Colonic mucosa (tissue), 4 donors: ENCODE measurements around the gene TMEM218. TPM values are rescaled to one million over a fixed set of nuclear protein-coding genes. Genes with fewer than 3 reads are reported as not detected.

ENCODE experiments used
- DNase-seq: peaks from one replicate; pipeline ENCODE4 v3.0.0-alpha.2; 2020
- H3K27ac ChIP-seq: fragments of 200-600 bp; one replicate; pipeline ENCODE4 v1.8.0; 2021
- H3K27me3 ChIP-seq: fragments of 200-600 bp; one replicate; pipeline ENCODE4 v1.8.0; 2021
- H3K36me3 ChIP-seq: fragments of 200-600 bp; one replicate; pipeline ENCODE4 v1.8.0; 2021
- H3K4me1 ChIP-seq: fragments of 200-600 bp; one replicate; pipeline ENCODE4 v1.8.0; 2021; ENCODE audit warnings: mild to moderate bottlenecking
- H3K4me3 ChIP-seq: fragments of 200-600 bp; one replicate; pipeline ENCODE4 v1.8.0; 2021
- H3K9ac ChIP-seq, 2 donors: one replicate each; pipeline ENCODE4 v1.7.0; 2013; ENCODE audit warnings: control low read depth in 2 of 2, low read depth in 2 of 2, low read length in 2 of 2
- H3K9me3 ChIP-seq: fragments of 200-600 bp; one replicate; pipeline ENCODE4 v1.8.0; 2021
- intact Hi-C: fragments of 100-400 bp; cut with DNase I; formaldehyde crosslinking; loops from one replicate; pipeline ENCODE4 v1.14.1; 2022
- total RNA-seq, 2 donors: library from RNA; stranded (reverse); fragmentation: NEBNext Ultra II Directional in 1 of 2; extraction: Animal tissue kit (Norgen Biotek cat#: 25700) in 1 of 2; gene quantifications; one replicate each; pipeline ENCODE4 v1.2.1, GENCODE V29; 2021
- TF ChIP-seq, protein P1 (sequence below): fragments of 200-600 bp; IDR thresholded peaks from one replicate; pipeline ENCODE4 v1.8.0; 2022; ENCODE audit warnings: antibody characterized with exemption, mild to moderate bottlenecking
- donor health status: healthy.
- donor health status: DM: no; HTN: no; CAD: no.
- donor health status: DM: no; HTN: no; CAD: no.

TMEM218 gene
- total RNA-seq, 2 donors from 2014 or later: 8.7 to 17.3 TPM

DNA sequence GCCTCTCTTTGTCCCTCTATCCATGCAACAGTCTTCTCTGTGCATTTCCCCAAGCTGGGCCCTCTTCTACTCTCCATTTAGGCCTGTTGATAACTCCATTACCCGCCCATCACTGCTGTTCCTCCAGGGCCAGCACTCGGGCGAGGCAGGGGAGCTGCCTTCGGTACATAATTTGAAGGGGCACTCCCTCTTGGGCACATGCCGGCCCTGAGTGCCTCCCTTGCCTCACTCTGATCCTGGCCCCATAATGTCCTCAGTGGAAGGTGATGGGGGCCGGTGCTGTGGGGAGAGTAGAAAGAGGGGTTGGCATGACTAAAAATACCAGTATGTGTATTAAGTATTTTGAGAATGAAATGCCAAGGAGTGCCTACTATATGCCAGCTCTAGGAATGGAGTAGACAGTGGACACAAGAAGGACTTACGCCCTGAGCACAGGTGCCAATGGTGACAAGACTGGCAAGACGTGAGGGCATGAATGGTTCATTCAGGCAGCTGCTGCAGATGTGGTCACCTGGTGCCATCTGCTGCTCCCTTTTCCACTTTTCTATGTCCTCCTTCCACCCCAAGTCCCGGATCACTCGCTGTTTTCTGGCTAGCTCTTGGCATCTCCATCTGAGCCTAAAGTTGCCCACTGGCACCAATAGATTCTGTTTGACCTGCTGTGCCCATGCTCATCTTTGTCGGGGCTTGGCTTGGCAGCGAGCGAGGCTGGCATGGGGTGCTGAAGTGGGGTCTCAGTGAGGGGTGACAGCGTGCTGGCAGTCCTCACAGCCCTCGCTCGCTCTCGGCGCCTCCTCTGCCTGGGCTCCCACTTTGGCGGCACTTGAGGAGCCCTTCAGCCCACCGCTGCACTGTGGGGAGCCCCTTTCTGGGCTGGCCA lies 22.6 kb downstream of the TMEM218 start:
- no peak overlapping the region for H3K27ac ChIP-seq
- TF ChIP-seq, protein P1, sequence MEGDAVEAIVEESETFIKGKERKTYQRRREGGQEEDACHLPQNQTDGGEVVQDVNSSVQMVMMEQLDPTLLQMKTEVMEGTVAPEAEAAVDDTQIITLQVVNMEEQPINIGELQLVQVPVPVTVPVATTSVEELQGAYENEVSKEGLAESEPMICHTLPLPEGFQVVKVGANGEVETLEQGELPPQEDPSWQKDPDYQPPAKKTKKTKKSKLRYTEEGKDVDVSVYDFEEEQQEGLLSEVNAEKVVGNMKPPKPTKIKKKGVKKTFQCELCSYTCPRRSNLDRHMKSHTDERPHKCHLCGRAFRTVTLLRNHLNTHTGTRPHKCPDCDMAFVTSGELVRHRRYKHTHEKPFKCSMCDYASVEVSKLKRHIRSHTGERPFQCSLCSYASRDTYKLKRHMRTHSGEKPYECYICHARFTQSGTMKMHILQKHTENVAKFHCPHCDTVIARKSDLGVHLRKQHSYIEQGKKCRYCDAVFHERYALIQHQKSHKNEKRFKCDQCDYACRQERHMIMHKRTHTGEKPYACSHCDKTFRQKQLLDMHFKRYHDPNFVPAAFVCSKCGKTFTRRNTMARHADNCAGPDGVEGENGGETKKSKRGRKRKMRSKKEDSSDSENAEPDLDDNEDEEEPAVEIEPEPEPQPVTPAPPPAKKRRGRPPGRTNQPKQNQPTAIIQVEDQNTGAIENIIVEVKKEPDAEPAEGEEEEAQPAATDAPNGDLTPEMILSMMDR: no peak
- no peaks in the 10 kb centered on the region for H3K4me1 ChIP-seq
- no peaks in the 10 kb centered on the region for H3K36me3 ChIP-seq
- no peak overlapping the region for H3K9ac ChIP-seq
- no peak overlapping the region for H3K4me3 ChIP-seq
- no peak for DNase-seq
- H3K27me3 ChIP-seq: no peaks in the 10 kb centered on the region
- intact Hi-C loops: loop anchor here (10.0 kb wide), 1 partner anchor 326 kb away; no protein-coding TSS in a partner anchor
- H3K9me3 ChIP-seq: no peaks in the 10 kb centered on the region

DNA sequence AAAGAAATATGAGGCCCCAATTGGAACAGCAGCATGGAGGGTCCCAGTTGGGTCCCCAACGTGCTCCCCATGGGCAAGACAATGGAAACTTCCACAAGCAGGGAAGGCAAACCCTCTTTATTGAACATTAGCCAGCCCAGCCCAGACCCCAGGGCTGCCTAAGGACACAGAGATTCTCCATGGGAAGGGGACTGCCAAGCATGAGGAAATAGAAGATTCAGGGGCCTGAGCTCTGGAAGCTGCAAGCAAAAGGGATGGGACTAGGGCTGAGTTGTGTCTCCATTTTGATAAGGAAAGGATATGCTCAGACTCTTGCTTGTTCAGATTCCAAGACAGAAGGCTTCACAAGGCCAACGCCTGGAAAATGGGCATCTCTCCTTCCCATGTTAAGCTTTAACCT lies 23.3 kb downstream of the TMEM218 start:
- intact Hi-C loops: loop anchor here (10.0 kb wide), 1 partner anchor 327 kb away; no protein-coding TSS in a partner anchor
- no peak for DNase-seq
- H3K36me3 ChIP-seq: no peaks in the 10 kb centered on the region
- TF ChIP-seq, protein P1: no peak
- no peaks in the 10 kb centered on the region for H3K27me3 ChIP-seq
- no peak overlapping the region for H3K27ac ChIP-seq
- H3K9ac ChIP-seq: no peak overlapping the region
- H3K9me3 ChIP-seq: no peaks in the 10 kb centered on the region
- no peak overlapping the region for H3K4me3 ChIP-seq
- no peaks in the 10 kb centered on the region for H3K4me1 ChIP-seq

DNA sequence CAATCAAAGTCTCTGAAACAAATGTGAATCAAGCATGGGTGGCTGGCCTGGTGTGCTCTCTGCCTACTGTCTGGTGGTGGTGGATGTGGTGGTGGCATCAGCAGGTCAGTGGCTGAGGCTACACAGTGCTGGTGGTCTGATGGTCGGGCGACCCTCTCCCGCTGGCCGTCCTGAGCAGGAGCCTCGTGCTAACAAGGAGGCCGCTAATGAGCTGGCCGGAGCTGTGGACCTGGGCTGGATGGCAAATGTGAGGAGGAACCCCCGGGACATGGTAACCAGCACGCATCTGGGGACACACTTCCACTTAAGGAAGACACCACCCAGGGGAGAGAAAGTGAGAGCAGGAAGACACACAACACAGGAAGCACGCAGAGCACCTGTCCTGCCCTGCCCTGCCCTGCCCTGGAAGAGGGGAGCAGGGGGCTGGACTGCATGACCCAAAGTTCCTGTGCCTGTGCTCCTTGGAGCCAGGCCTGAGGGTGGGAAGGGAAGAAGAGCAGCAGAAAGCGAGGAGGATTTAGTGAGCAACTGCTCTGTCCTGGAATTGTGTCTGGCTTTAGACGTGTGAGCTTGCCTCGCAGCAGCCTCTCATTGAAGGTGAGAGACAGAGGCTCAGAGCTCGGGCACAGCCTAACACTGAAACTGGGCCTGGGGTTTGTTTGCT lies 24.7 kb downstream of the TMEM218 start:
- no peaks in the 10 kb centered on the region for H3K36me3 ChIP-seq
- H3K4me3 ChIP-seq: no peak overlapping the region
- intact Hi-C loops: loop anchor here (10.0 kb wide), 1 partner anchor 328 kb away; no protein-coding TSS in a partner anchor
- no peaks in the 10 kb centered on the region for H3K9me3 ChIP-seq
- TF ChIP-seq, protein P1: no peak
- no peaks in the 10 kb centered on the region for H3K4me1 ChIP-seq
- H3K27ac ChIP-seq: no peak overlapping the region
- no peaks in the 10 kb centered on the region for H3K27me3 ChIP-seq
- no peak overlapping the region for H3K9ac ChIP-seq
- no peak for DNase-seq

DNA sequence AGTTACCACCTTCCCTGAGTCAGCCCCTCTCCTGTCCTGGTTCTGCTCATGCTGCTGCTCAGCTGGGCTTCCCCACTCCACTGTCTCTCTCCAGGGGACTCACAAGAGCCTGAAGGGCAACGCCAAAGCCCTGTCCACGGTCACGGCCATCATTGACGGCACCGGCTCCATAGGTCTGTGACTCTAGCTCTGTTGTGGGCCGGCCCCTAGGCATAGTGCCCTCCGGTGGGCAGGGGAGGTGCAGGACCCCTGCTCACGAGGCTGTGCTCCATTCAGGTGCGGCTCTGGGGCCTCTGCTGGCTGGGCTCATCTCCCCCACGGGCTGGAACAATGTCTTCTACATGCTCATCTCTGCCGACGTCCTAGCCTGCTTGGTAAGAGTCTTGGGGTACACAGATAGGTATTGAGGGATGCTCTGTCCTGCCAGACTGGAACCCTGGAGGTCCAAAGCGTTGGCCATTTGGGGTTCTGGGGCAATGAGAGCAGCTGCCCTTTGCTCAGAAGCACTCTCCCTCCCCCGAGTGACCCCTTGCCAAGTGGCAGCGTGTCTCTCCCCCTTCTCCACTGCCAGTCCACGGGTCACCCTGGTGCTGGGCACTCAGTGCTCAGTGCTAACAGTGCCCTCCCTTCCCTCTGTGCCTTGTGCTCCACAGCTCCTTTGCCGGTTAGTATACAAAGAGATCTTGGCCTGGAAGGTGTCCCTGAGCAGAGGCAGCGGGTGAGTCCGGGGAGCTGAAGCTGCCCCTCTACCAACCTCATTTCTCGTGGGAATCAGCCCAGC lies 25.9 kb downstream of the TMEM218 start:
- Histone ChIP-seq H3K27ac (no peak overlapping the region), H3K27me3 (no peaks in the 10 kb centered on the region), H3K4me3 (no peak overlapping the region), H3K9me3 (no peaks in the 10 kb centered on the region), H3K9ac (no peak overlapping the region), H3K4me1 (no peaks in the 10 kb centered on the region), H3K36me3 (no peaks in the 10 kb centered on the region)
- no peak for DNase-seq
- TF ChIP-seq, protein P1: no peak
- intact Hi-C loops: loop anchor here (10.0 kb wide), 1 partner anchor 329 kb away; no protein-coding TSS in a partner anchor

DNA sequence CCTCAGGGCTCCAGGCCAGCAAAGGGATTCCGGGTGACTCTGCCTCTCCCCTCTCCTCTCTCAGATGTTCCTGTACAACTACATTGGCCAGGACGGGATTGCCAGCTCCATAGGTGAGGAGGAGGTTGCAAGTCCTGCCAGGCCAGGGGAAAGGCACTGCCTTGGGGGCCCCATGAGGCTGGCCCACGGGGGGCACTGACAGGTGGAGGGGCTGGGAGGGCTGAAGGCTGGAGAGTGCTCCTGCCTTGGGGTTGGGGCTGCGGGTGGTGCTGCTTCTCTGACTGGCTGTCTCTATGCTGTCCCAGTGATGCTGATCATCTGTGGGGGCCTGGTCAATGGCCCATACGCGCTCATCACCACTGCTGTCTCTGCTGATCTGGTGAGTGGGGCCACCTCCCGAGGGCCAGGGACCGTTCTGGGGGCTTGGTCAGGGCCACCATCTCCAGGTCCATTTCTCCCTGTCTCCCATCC lies 26.6 kb downstream of the TMEM218 start:
- no peaks in the 10 kb centered on the region for H3K36me3 ChIP-seq
- no peak overlapping the region for H3K27ac ChIP-seq
- no peaks in the 10 kb centered on the region for H3K4me1 ChIP-seq
- no peak overlapping the region for H3K4me3 ChIP-seq
- no peak overlapping the region for H3K9ac ChIP-seq
- H3K9me3 ChIP-seq: no peaks in the 10 kb centered on the region
- H3K27me3 ChIP-seq: no peaks in the 10 kb centered on the region
- intact Hi-C loops: loop anchor here (10.0 kb wide), 1 partner anchor 330 kb away; no protein-coding TSS in a partner anchor
- TF ChIP-seq, protein P1: no peak
- no peak for DNase-seq
